ENCODE data around the gene RNU5D-1.

DNA sequence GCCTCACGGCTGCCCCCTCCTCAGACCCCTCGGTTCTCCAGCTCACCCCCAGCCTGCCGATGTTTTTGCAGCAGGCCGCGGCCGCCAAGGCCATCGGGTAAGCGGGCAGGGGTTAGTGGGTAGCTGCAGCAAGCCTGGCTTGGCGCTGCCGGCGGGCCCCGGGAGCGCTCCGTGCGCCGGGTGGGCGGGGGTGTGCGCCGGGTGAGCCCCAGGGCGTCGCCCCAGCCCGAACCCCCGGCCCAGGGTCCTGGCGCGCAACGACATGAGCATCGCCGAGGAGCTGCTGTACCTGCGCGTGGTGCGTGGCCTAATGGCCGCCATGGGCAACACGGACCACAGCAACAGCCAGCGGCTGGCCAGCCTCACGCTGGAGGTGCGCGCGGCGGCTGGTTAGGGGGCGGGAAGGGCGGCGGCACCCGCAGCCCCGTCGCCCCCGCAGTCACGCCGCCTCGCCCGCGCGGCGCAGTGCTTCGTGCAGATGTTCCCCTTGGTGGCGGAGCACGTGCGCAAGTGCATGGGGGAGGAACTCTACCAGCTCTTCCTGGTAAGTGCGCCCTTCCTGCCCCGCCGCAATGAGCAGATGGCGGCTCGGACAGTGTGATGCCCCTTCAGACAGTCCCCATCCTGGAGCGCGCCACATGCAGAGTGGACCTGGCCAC is 6.5 kb downstream of the RNU5D-1 start:
- TF ChIP-seq POLR2AphosphoS5 (IDR thresholded peaks at IDR 0.05) (no peak), POLR2A (IDR thresholded peaks at IDR 0.05) (no peak), EP300 (IDR thresholded peaks at IDR 0.05) (no peak)
- TF ChIP-seq, protein P1, sequence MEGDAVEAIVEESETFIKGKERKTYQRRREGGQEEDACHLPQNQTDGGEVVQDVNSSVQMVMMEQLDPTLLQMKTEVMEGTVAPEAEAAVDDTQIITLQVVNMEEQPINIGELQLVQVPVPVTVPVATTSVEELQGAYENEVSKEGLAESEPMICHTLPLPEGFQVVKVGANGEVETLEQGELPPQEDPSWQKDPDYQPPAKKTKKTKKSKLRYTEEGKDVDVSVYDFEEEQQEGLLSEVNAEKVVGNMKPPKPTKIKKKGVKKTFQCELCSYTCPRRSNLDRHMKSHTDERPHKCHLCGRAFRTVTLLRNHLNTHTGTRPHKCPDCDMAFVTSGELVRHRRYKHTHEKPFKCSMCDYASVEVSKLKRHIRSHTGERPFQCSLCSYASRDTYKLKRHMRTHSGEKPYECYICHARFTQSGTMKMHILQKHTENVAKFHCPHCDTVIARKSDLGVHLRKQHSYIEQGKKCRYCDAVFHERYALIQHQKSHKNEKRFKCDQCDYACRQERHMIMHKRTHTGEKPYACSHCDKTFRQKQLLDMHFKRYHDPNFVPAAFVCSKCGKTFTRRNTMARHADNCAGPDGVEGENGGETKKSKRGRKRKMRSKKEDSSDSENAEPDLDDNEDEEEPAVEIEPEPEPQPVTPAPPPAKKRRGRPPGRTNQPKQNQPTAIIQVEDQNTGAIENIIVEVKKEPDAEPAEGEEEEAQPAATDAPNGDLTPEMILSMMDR (IDR thresholded peaks at IDR 0.05): no peak

Measured in stomach (tissue), 4 donors.